ENCODE measurements around the gene ATP6V0C.

Gene ATP6V0C

GRCh38 chr16:2484898-2485508 lies 28.7 kb upstream of the ATP6V0C start:
- no peak overlapping the region for H3K4ac ChIP-seq (ENCODE audit: low read length)
- WGBS, 2 donors (ENCODE audit: extremely low coverage in 2 of 2, insufficient read length in 2 of 2, insufficient replicate concordance in 1 of 2): no CpG with 5 or more reads among the region's 13 CpGs
- DNase-seq (ENCODE audit: low spot score): no peak
- no peak overlapping the region for H3K27ac ChIP-seq (replicated peaks; ENCODE audit: low read length)
- H3K14ac ChIP-seq (ENCODE audit: low read length): no peak overlapping the region
- no peak overlapping the region for H3K18ac ChIP-seq (ENCODE audit: low read length)
- no peaks in the 10 kb centered on the region for H3K27me3 ChIP-seq (ENCODE audit: control insufficient read depth in 3 of 3, insufficient read depth in 3 of 3, low read depth in 1 of 3, low read length in 3 of 3)
- H3K4me1 ChIP-seq (ENCODE audit: control insufficient read depth in 2 of 2, insufficient read depth in 1 of 2, low read depth in 1 of 2, low read length in 2 of 2): peaks cover 0 to 2% of the 10 kb centered on the region in 2 donors
- no peak overlapping the region for H3K4me2 ChIP-seq (ENCODE audit: insufficient read depth, low read length, poor library complexity, severe bottlenecking)
- peaks cover 19% of the 10 kb centered on the region for H3K79me1 ChIP-seq (ENCODE audit: low read depth, low read length)
- no peak overlapping the region for H4K91ac ChIP-seq (ENCODE audit: low read depth, low read length, poor library complexity)
- H2BK15ac ChIP-seq (ENCODE audit: low read length): no peak overlapping the region
- no peak overlapping the region for H2AK5ac ChIP-seq (ENCODE audit: low read depth, low read length)
- H2BK5ac ChIP-seq (ENCODE audit: low read length): no peak overlapping the region
- H2BK12ac ChIP-seq (ENCODE audit: low read length): no peak overlapping the region
- no peak overlapping the region for H2BK120ac ChIP-seq (ENCODE audit: low read depth, low read length)
- no peaks in the 10 kb centered on the region for H3K9me3 ChIP-seq (replicated peaks in 1 of 2; ENCODE audit: control insufficient read depth in 2 of 2, insufficient read depth in 1 of 2, low read depth in 1 of 2, low read length in 2 of 2)
- H3K23ac ChIP-seq (ENCODE audit: low read depth, low read length, poor library complexity): no peak overlapping the region
- H3K9ac ChIP-seq (ENCODE audit: low read depth, low read length, poor library complexity): peak overlapping the region; percentile 44
- no peak overlapping the region for H2AFZ ChIP-seq (ENCODE audit: low read length)
- H3K36me3 ChIP-seq (replicated peaks in 1 of 2; ENCODE audit: control insufficient read depth in 2 of 2, insufficient read depth in 2 of 2, low read length in 2 of 2): peaks cover 0 to 2% of the 10 kb centered on the region in 2 donors
- H4K8ac ChIP-seq (ENCODE audit: low read depth, low read length): no peak overlapping the region
- H3K4me3 ChIP-seq (ENCODE audit: low read length in 2 of 2): no peak overlapping the region

- Histone ChIP-seq H3K4ac (ENCODE audit: low read length) (no peak overlapping the region), H3K23ac (ENCODE audit: low read depth, low read length, poor library complexity) (peak overlapping the region; percentile 80), H2AK5ac (ENCODE audit: low read depth, low read length) (no peak overlapping the region), H2BK12ac (ENCODE audit: low read length) (peak overlapping the region; percentile 10), H4K8ac (ENCODE audit: low read depth, low read length) (no peak overlapping the region), H3K36me3 (replicated peaks in 1 of 2; ENCODE audit: control insufficient read depth in 2 of 2, insufficient read depth in 2 of 2, low read length in 2 of 2) (peaks cover 0 to 4% of the 10 kb centered on the region in 2 donors), H2BK120ac (ENCODE audit: low read depth, low read length) (no peak overlapping the region), H4K91ac (ENCODE audit: low read depth, low read length, poor library complexity) (no peak overlapping the region), H3K18ac (ENCODE audit: low read length) (no peak overlapping the region), H3K14ac (ENCODE audit: low read length) (peak overlapping the region; percentile 56), H3K9me3 (replicated peaks in 1 of 2; ENCODE audit: control insufficient read depth in 2 of 2, insufficient read depth in 1 of 2, low read depth in 1 of 2, low read length in 2 of 2) (no peaks in the 10 kb centered on the region), H3K4me1 (ENCODE audit: control insufficient read depth in 2 of 2, insufficient read depth in 1 of 2, low read depth in 1 of 2, low read length in 2 of 2) (peaks cover 0 to 2% of the 10 kb centered on the region in 2 donors), H2BK15ac (ENCODE audit: low read length) (no peak overlapping the region), H3K27me3 (ENCODE audit: control insufficient read depth in 3 of 3, insufficient read depth in 3 of 3, low read depth in 1 of 3, low read length in 3 of 3) (no peaks in the 10 kb centered on the region), H2AFZ (ENCODE audit: low read length) (no peak overlapping the region), H3K9ac (ENCODE audit: low read depth, low read length, poor library complexity) (peak overlapping the region; percentile 77), H3K4me3 (ENCODE audit: low read length in 2 of 2) (no peak overlapping the region), H2BK5ac (ENCODE audit: low read length) (peak overlapping the region; percentile 53), H3K79me1 (ENCODE audit: low read depth, low read length) (peaks cover 19% of the 10 kb centered on the region), H3K27ac (replicated peaks; ENCODE audit: low read length) (no peak overlapping the region), H3K4me2 (ENCODE audit: insufficient read depth, low read length, poor library complexity, severe bottlenecking) (no peak overlapping the region)
- WGBS, 2 donors (ENCODE audit: extremely low coverage in 2 of 2, insufficient read length in 2 of 2, insufficient replicate concordance in 1 of 2): no CpG with 5 or more reads among the region's 33 CpGs
- no peak for DNase-seq (ENCODE audit: low spot score)
These were observed 27.8 kb upstream of the ATP6V0C start for GRCh38 chr16:2485811-2486507.

GRCh38 chr16:2486645-2487516 lies 26.9 kb upstream of the ATP6V0C start:
- Histone ChIP-seq H3K79me1 (ENCODE audit: low read depth, low read length) (peaks cover 16% of the 10 kb centered on the region), H2AK5ac (ENCODE audit: low read depth, low read length) (no peak overlapping the region), H4K8ac (ENCODE audit: low read depth, low read length) (no peak overlapping the region), H3K4me2 (ENCODE audit: insufficient read depth, low read length, poor library complexity, severe bottlenecking) (no peak overlapping the region), H3K18ac (ENCODE audit: low read length) (peak overlapping the region; percentile 18), H3K27ac (replicated peaks; ENCODE audit: low read length) (no peak overlapping the region), H2BK120ac (ENCODE audit: low read depth, low read length) (no peak overlapping the region), H2AFZ (ENCODE audit: low read length) (no peak overlapping the region), H2BK12ac (ENCODE audit: low read length) (no peak overlapping the region), H2BK15ac (ENCODE audit: low read length) (no peak overlapping the region), H3K23ac (ENCODE audit: low read depth, low read length, poor library complexity) (no peak overlapping the region), H2BK5ac (ENCODE audit: low read length) (peak overlapping the region; percentile 53), H3K9me3 (replicated peaks in 1 of 2; ENCODE audit: control insufficient read depth in 2 of 2, insufficient read depth in 1 of 2, low read depth in 1 of 2, low read length in 2 of 2) (no peaks in the 10 kb centered on the region), H3K4me3 (ENCODE audit: low read length in 2 of 2) (no peak overlapping the region), H3K4me1 (ENCODE audit: control insufficient read depth in 2 of 2, insufficient read depth in 1 of 2, low read depth in 1 of 2, low read length in 2 of 2) (peaks cover 0 to 2% of the 10 kb centered on the region in 2 donors), H3K27me3 (ENCODE audit: control insufficient read depth in 3 of 3, insufficient read depth in 3 of 3, low read depth in 1 of 3, low read length in 3 of 3) (no peaks in the 10 kb centered on the region), H3K36me3 (replicated peaks in 1 of 2; ENCODE audit: control insufficient read depth in 2 of 2, insufficient read depth in 2 of 2, low read length in 2 of 2) (peaks cover 0 to 4% of the 10 kb centered on the region in 2 donors), H3K14ac (ENCODE audit: low read length) (peak overlapping the region; percentile 91), H3K4ac (ENCODE audit: low read length) (no peak overlapping the region), H3K9ac (ENCODE audit: low read depth, low read length, poor library complexity) (peak overlapping the region; percentile 55), H4K91ac (ENCODE audit: low read depth, low read length, poor library complexity) (no peak overlapping the region)
- DNase-seq (ENCODE audit: low spot score): no peak
- WGBS, 2 donors (ENCODE audit: extremely low coverage in 2 of 2, insufficient read length in 2 of 2, insufficient replicate concordance in 1 of 2): no CpG with 5 or more reads among the region's 29 CpGs

- Histone ChIP-seq H3K9ac (ENCODE audit: low read depth, low read length, poor library complexity) (no peak overlapping the region), H2BK120ac (ENCODE audit: low read depth, low read length) (peak overlapping the region; percentile 61), H3K36me3 (replicated peaks in 1 of 2; ENCODE audit: control insufficient read depth in 2 of 2, insufficient read depth in 2 of 2, low read length in 2 of 2) (peaks cover 0 to 4% of the 10 kb centered on the region in 2 donors), H2BK12ac (ENCODE audit: low read length) (peak overlapping the region; percentile 58), H3K27ac (replicated peaks; ENCODE audit: low read length) (no peak overlapping the region), H3K4ac (ENCODE audit: low read length) (no peak overlapping the region), H2AFZ (ENCODE audit: low read length) (no peak overlapping the region), H2AK5ac (ENCODE audit: low read depth, low read length) (no peak overlapping the region), H3K14ac (ENCODE audit: low read length) (peak overlapping the region; percentile 8), H2BK5ac (ENCODE audit: low read length) (no peak overlapping the region), H3K27me3 (ENCODE audit: control insufficient read depth in 3 of 3, insufficient read depth in 3 of 3, low read depth in 1 of 3, low read length in 3 of 3) (no peaks in the 10 kb centered on the region), H4K8ac (ENCODE audit: low read depth, low read length) (no peak overlapping the region), H3K4me1 (ENCODE audit: control insufficient read depth in 2 of 2, insufficient read depth in 1 of 2, low read depth in 1 of 2, low read length in 2 of 2) (peaks cover 0 to 2% of the 10 kb centered on the region in 2 donors), H3K4me3 (ENCODE audit: low read length in 2 of 2) (no peak overlapping the region), H3K4me2 (ENCODE audit: insufficient read depth, low read length, poor library complexity, severe bottlenecking) (no peak overlapping the region), H3K18ac (ENCODE audit: low read length) (no peak overlapping the region), H2BK15ac (ENCODE audit: low read length) (no peak overlapping the region), H4K91ac (ENCODE audit: low read depth, low read length, poor library complexity) (no peak overlapping the region), H3K9me3 (replicated peaks in 1 of 2; ENCODE audit: control insufficient read depth in 2 of 2, insufficient read depth in 1 of 2, low read depth in 1 of 2, low read length in 2 of 2) (no peaks in the 10 kb centered on the region), H3K79me1 (ENCODE audit: low read depth, low read length) (peaks cover 16% of the 10 kb centered on the region), H3K23ac (ENCODE audit: low read depth, low read length, poor library complexity) (no peak overlapping the region)
- no peak for DNase-seq (ENCODE audit: low spot score)
- no CpG with 5 or more reads among the region's 8 CpGs for WGBS, 2 donors (ENCODE audit: extremely low coverage in 2 of 2, insufficient read length in 2 of 2, insufficient replicate concordance in 1 of 2)
These were observed 26.3 kb upstream of the ATP6V0C start for GRCh38 chr16:2487517-2487842.
